SJCRH30 (cell line): ENCODE measurements around the gene NPTN. TPM values are rescaled to one million over a fixed set of nuclear protein-coding genes. Genes with fewer than 3 reads are reported as not detected.
"Not testable (repeated sequence)": the region's sequence is repeated elsewhere in the genome, so short reads cannot be mapped to it uniquely, and the experiment has no call there.

Source experiments
- DNase-seq, 2 experiments: peaks; one replicate each; pipeline ENCODE4 v3.0.0-alpha.2; 2015 to 2020
- H3K27ac ChIP-seq: fragments of 250-450 bp; sonication (Bioruptor Pico); 2 replicates; pipeline ENCODE4 v1.5.1; 2020; ENCODE audit warnings: mild to moderate bottlenecking, moderate library complexity
- H3K27me3 ChIP-seq: fragments of 250-450 bp; sonication (Bioruptor Pico); 2 replicates; pipeline ENCODE4 v1.5.1; 2020; ENCODE audit warnings: mild to moderate bottlenecking, moderate library complexity
- H3K36me3 ChIP-seq: fragments of 250-450 bp; sonication (Bioruptor Pico); 2 replicates; pipeline ENCODE4 v1.5.1; 2020; ENCODE audit warnings: mild to moderate bottlenecking, moderate library complexity
- H3K4me1 ChIP-seq: fragments of 250-450 bp; sonication (Bioruptor Pico); 2 replicates; pipeline ENCODE4 v1.5.1; 2020; ENCODE audit warnings: mild to moderate bottlenecking, moderate library complexity
- H3K4me3 ChIP-seq: fragments of 250-450 bp; sonication (Bioruptor Pico); 2 replicates; pipeline ENCODE4 v1.5.1; 2020; ENCODE audit warnings: mild to moderate bottlenecking, moderate library complexity
- H3K9me3 ChIP-seq: fragments of 250-450 bp; sonication (Bioruptor Pico); replicated peaks from 2 replicates; pipeline ENCODE4 v1.5.1; 2020; ENCODE audit warnings: mild to moderate bottlenecking, moderate library complexity
- total RNA-seq: library from RNA; depleted of rRNA; stranded (reverse); fragments of >200 nt; shearing (Covaris generic); gene quantifications from 2 replicates; pipeline ENCODE4 v1.2.3, GENCODE V29; 2014

Gene NPTN
- total RNA-seq, 1 experiment from 2014 or later, result 92.5 TPM

GRCh38 chr15:73575636-73576247 lies 57.4 kb downstream of the NPTN start:
- H3K36me3 ChIP-seq, result peaks cover 45% of the 10 kb centered on the region

GRCh38 chr15:73573572-73573971 lies 59.6 kb downstream of the NPTN start:
- H3K36me3 ChIP-seq, result peaks cover 50% of the 10 kb centered on the region
- no peak overlapping the region for H3K4me3 ChIP-seq
- H3K27ac ChIP-seq, result no peak overlapping the region
- H3K27me3 ChIP-seq, result no peaks in the 10 kb centered on the region
- H3K9me3 ChIP-seq, result no peaks in the 10 kb centered on the region
- no peak for DNase-seq
- peaks cover 21% of the 10 kb centered on the region for H3K4me1 ChIP-seq

More at GRCh38 chr15:73575636-73576247, 57.4 kb downstream of the NPTN start:
- no peaks in the 10 kb centered on the region for H3K9me3 ChIP-seq
- 0 out of 2 replicates have a peak, but pooled peaks cover 5% of the 10 kb centered on the region for H3K4me1 ChIP-seq
- H3K4me3 ChIP-seq, result no peak overlapping the region
- H3K27me3 ChIP-seq, result no peaks in the 10 kb centered on the region
- no peak overlapping the region for H3K27ac ChIP-seq
- no peak for DNase-seq

GRCh38 chr15:73573037-73573436 lies 60.2 kb downstream of the NPTN start:
- peaks cover 53% of the 10 kb centered on the region for H3K36me3 ChIP-seq
- DNase-seq, result no peak
- no peak overlapping the region for H3K4me3 ChIP-seq
- no peaks in the 10 kb centered on the region for H3K27me3 ChIP-seq
- peaks cover 26% of the 10 kb centered on the region for H3K4me1 ChIP-seq
- peak overlapping the region; percentile 37 for H3K27ac ChIP-seq
- no peaks in the 10 kb centered on the region for H3K9me3 ChIP-seq

- peak overlapping the region; percentile 37 for H3K27ac ChIP-seq
- DNase-seq, result no peak
- no peaks in the 10 kb centered on the region for H3K9me3 ChIP-seq
- peaks cover 53% of the 10 kb centered on the region for H3K36me3 ChIP-seq
- H3K4me1 ChIP-seq, result peaks cover 26% of the 10 kb centered on the region
- H3K4me3 ChIP-seq, result no peak overlapping the region
- H3K27me3 ChIP-seq, result no peaks in the 10 kb centered on the region
These were observed 60.9 kb downstream of the NPTN start for GRCh38 chr15:73572296-73572695.

- DNase-seq, result peak in 1 of 2 experiments; percentile 10
- Histone ChIP-seq H3K4me1 (peaks cover 26% of the 10 kb centered on the region), H3K36me3 (peaks cover 52% of the 10 kb centered on the region), H3K9me3 (no peaks in the 10 kb centered on the region), H3K4me3 (no peak overlapping the region), H3K27me3 (no peaks in the 10 kb centered on the region), H3K27ac (no peak overlapping the region)
These were observed 61.8 kb downstream of the NPTN start for GRCh38 chr15:73571346-73571745.

- DNase-seq, result no peak
- Histone ChIP-seq H3K36me3 (peaks cover 47% of the 10 kb centered on the region), H3K4me1 (peaks cover 26% of the 10 kb centered on the region), H3K4me3 (no peak overlapping the region), H3K9me3 (no peaks in the 10 kb centered on the region), H3K27ac (no peak overlapping the region), H3K27me3 (no peaks in the 10 kb centered on the region)
These were observed 62.7 kb downstream of the NPTN start for GRCh38 chr15:73570355-73571032.

GRCh38 chr15:73569361-73569760 lies 63.8 kb downstream of the NPTN start:
- H3K4me3 ChIP-seq, result no peak overlapping the region
- H3K36me3 ChIP-seq, result peaks cover 41% of the 10 kb centered on the region
- peak; percentile 36 to 61 for DNase-seq
- H3K4me1 ChIP-seq, result peaks cover 31% of the 10 kb centered on the region
- H3K27ac ChIP-seq, result peak overlapping the region; percentile 61
- no peaks in the 10 kb centered on the region for H3K27me3 ChIP-seq
- no peaks in the 10 kb centered on the region for H3K9me3 ChIP-seq

- Histone ChIP-seq H3K4me3 (no peak overlapping the region), H3K36me3 (peaks cover 39% of the 10 kb centered on the region), H3K9me3 (no peaks in the 10 kb centered on the region), H3K27me3 (no peaks in the 10 kb centered on the region), H3K27ac (peak overlapping the region; percentile 61), H3K4me1 (peaks cover 35% of the 10 kb centered on the region)
- DNase-seq, result peak; percentile 73 to 80
These were observed 64.5 kb downstream of the NPTN start for GRCh38 chr15:73568564-73569280.

GRCh38 chr15:73567020-73567419 lies 66.2 kb downstream of the NPTN start:
- Histone ChIP-seq H3K36me3 (peaks cover 41% of the 10 kb centered on the region), H3K27me3 (no peaks in the 10 kb centered on the region), H3K27ac (no peak overlapping the region), H3K9me3 (no peaks in the 10 kb centered on the region), H3K4me3 (no peak overlapping the region), H3K4me1 (peaks cover 34% of the 10 kb centered on the region)
- DNase-seq, result no peak

- no peak overlapping the region for H3K4me3 ChIP-seq
- no peaks in the 10 kb centered on the region for H3K9me3 ChIP-seq
- no peaks in the 10 kb centered on the region for H3K27me3 ChIP-seq
- peak overlapping the region; percentile 31 for H3K27ac ChIP-seq
- H3K4me1 ChIP-seq, result peaks cover 25% of the 10 kb centered on the region
- peak; percentile 81 to 87 for DNase-seq
- peaks cover 23% of the 10 kb centered on the region for H3K36me3 ChIP-seq
These were observed 68.9 kb downstream of the NPTN start for GRCh38 chr15:73564255-73564654.

- peak; percentile 30 to 80 for DNase-seq
- Histone ChIP-seq H3K4me1 (peaks cover 14% of the 10 kb centered on the region), H3K4me3 (no peak overlapping the region), H3K36me3 (peaks cover 20% of the 10 kb centered on the region), H3K27me3 (no peaks in the 10 kb centered on the region), H3K9me3 (no peaks in the 10 kb centered on the region), H3K27ac (no peak overlapping the region)
These were observed 72.6 kb downstream of the NPTN start for GRCh38 chr15:73560501-73561117.

- no peaks in the 10 kb centered on the region for H3K9me3 ChIP-seq
- no peak overlapping the region for H3K27ac ChIP-seq
- H3K27me3 ChIP-seq, result no peaks in the 10 kb centered on the region
- no peak overlapping the region for H3K4me3 ChIP-seq
- peaks cover 15% of the 10 kb centered on the region for H3K36me3 ChIP-seq
- H3K4me1 ChIP-seq, result peaks cover 2% of the 10 kb centered on the region
- DNase-seq, result no peak
These were observed 74.7 kb downstream of the NPTN start for GRCh38 chr15:73558529-73558928.

GRCh38 chr15:73555080-73555479 lies 78.1 kb downstream of the NPTN start:
- Histone ChIP-seq H3K27me3 (no peaks in the 10 kb centered on the region), H3K4me3 (no peak overlapping the region), H3K36me3 (peaks cover 3% of the 10 kb centered on the region), H3K27ac (no peak overlapping the region), H3K4me1 (no peaks in the 10 kb centered on the region), H3K9me3 (no peaks in the 10 kb centered on the region)
- no peak for DNase-seq

GRCh38 chr15:73550190-73550589 lies 83.0 kb downstream of the NPTN start:
- Histone ChIP-seq H3K36me3 (no peaks in the 10 kb centered on the region), H3K27ac (no peak overlapping the region), H3K9me3 (no peaks in the 10 kb centered on the region), H3K4me3 (no peak overlapping the region), H3K4me1 (no peaks in the 10 kb centered on the region), H3K27me3 (no peaks in the 10 kb centered on the region)
- no peak for DNase-seq

- not testable (repeated sequence) for H3K4me3 ChIP-seq, H3K36me3 ChIP-seq, H3K27ac ChIP-seq, H3K9me3 ChIP-seq, H3K27me3 ChIP-seq, H3K4me1 ChIP-seq, DNase-seq
These were observed 84.3 kb downstream of the NPTN start for GRCh38 chr15:73548925-73549324.
